A375 (cell line): ENCODE measurements around the gene CLDN24. TPM values are rescaled to one million over a fixed set of nuclear protein-coding genes. Genes with fewer than 3 reads are reported as not detected.

Source experiments
- total RNA-seq: library from RNA; depleted of rRNA; stranded (reverse); fragments of >200 nt; shearing (Covaris generic); gene quantifications from 2 replicates; pipeline ENCODE4 v1.2.3, GENCODE V29; 2014; rRNA removed

Gene CLDN24
- total RNA-seq: not detected in 2 replicates

DNA sequence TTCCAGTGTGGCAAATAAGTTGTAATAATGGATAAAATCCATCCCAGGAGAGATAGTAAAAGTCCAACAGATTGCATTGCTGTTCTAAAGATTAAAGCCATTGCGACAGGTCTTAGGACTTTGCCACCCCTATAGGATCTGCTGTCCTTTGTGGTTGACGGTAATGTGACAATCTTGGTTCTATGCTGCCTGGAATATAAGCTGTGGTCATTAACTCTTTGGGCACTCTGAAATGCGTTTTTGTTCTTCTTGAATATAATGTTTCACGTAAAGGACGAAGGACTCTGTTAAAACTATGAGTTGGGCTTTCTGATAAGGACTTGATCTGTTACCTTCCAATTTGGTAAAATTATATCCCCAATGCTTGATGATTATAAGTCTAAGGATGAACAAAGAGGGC is at the start of gene CLDN24:
TSS of gene CLDN24 (minus strand) at position 101 of the 400 bp plus-strand sequence. CDS start at position 101, 0 bp downstream.

GRCh38 chr4:183320211-183321059 is 1.8 kb downstream of the CLDN24 start, which contains the start of gene CLDN22:
CLDN22 (minus strand) TSS chr4:183320276; CDS start chr4:183320218, 58 bp downstream.

Other genes with a start within 250 kb of the CLDN24 start
- gene WWC2, start 223.2 kb downstream of the CLDN24 start, total RNA-seq: 21.4 and 30.6 TPM in 2 replicates
- gene CLDN22, start 2.1 kb downstream of the CLDN24 start, total RNA-seq: not detected in 2 replicates
- gene CDKN2AIP, start 122.2 kb upstream of the CLDN24 start, total RNA-seq: 21.6 and 24.6 TPM in 2 replicates
- 26.4 and 28.9 TPM in 2 replicates for gene ING2, start 182.6 kb upstream of the CLDN24 start, total RNA-seq